ENCODE results near the gene MTMR3.
A peak's percentile ranks its signal among the peaks of the same experiment; 100 is the strongest.
"Not testable (repeated sequence)": the region's sequence is repeated elsewhere in the genome, so short reads cannot be mapped to it uniquely, and the experiment has no call there.

MTMR3 gene

DNA sequence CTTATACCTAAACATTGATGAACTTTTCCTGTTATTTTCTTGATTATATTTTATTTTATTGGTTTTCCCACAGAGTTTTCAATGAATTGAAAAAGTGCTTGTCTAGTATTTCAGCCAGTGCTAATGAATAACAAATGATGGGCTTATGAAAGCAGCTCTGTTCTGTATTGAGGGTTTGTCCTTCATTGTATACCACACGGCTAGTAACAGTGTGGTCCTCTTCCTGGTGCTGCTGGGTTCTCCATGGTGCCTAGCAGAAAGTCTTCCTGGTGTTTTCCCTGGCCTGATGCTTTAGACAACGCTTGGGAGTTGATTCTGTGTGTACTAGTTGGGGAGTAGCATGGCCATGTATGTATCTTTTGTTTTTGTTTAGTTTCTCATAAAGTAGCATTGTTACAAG, 89.1 kb downstream of the MTMR3 start:
- no peak for DNase-seq

GRCh38 chr22:29973269-29973668, 90.3 kb downstream of the MTMR3 start:
- DNase-seq, result no peak

GRCh38 chr22:29973680-29974079, 90.7 kb downstream of the MTMR3 start:
- DNase-seq, result not testable (repeated sequence)

DNA sequence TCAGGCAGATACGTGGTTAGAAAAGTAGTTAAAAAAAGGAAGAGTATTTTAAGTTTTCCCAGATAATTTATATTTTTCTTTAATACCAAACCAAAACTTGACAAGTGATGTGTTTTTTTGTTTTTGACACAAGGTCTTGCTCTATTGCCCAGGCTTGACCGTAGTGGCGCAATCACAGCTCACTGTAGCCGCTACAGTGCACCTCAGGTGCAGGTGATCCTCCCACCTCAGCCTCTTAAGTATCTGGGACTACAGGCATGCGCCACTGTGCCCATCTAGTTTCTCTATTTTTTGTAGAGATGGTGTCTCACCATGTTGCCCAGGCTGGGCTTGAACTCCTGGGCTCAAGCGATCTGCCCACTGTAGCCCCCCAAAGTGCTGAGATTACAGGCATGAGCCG, 92.5 kb downstream of the MTMR3 start:
- no peak for DNase-seq

GRCh38 chr22:29977107-29977506, 94.1 kb downstream of the MTMR3 start:
- no peak for DNase-seq

GRCh38 chr22:29979777-29980321, 96.9 kb downstream of the MTMR3 start:
- no peak for DNase-seq

DNA sequence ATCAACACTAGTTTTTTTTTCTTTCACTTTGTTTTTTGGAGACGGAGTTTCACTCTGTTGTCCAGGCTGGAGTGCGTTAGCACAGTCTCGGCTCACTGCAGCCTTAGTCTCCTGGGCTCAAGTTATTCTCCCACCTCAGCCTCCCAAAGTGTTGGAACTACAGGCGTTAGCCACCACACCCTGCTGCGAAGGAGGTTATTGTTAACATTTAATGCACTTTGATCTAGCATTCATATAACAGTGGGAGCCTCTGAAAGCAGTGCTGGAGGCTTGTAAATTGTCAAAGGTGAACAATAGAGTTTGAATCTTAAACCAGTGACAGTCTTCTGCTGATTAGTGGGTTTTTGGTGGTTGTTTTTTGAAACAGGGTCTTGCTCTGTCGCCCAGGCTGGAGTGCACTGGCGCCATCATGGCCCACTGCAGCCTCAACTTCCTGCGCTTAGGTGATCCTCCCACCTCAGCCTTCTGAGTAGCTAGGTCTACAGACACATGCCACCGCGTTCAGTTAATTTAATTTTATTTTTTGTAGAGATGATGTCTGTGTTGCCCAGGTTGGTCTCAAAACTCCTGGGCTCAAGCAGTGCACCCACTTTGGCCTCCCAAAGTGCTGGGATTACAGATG, 100.4 kb downstream of the MTMR3 start:
- no peak for DNase-seq

- no peak for DNase-seq
These were observed 102.9 kb downstream of the MTMR3 start for GRCh38 chr22:29985912-29986311.

- DNase-seq, result no peak
These were observed 104.2 kb downstream of the MTMR3 start for GRCh38 chr22:29987137-29987536.

- no peak for DNase-seq
These were observed 105.7 kb downstream of the MTMR3 start for GRCh38 chr22:29988719-29989118.

GRCh38 chr22:29989446-29989845, 106.5 kb downstream of the MTMR3 start:
- no peak for DNase-seq

DNA sequence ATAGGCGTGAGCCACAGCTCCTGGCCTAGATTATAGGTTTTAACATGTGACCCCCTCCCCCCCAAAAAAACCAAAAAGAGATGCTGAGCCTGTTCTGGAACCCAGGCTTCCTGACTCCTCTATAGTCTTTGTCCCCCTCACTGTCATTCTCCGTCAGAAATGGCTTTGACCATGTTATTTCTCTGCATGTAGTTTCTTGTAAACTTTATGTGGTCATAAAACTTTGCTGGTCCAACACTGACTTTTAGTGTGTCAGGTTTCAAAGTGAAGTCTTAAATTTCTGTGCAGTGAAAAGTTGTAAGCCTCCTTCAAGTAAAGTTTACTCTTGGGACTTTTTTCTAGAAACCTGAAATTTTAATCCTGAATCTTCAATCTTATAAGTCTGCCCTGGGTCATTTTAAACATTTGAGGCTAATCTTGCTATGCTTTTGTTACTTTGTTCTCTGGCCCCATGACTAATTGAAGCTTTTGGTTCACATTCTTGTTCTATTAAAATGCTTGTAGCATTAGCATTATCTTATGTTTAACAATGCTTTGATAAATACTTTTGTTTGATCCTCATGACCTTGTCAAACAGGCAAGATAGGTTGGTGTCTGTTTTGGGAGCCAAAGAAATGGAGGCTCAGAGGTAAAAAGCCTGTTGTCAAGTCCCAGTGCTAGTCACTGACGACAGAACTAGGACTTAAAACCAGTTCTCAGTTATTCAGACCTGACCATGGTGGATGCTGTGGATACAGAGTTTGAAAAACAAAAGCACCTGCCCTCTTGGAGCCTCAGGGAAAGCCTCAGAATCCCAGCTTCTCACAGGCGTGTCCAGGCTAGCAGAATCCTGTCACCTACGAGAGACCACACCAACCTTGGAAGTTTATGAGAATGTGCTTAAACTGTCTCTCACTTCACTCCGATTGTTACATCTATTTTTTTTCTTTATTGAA, 109.6 kb downstream of the MTMR3 start:
- no peak for DNase-seq

DNA sequence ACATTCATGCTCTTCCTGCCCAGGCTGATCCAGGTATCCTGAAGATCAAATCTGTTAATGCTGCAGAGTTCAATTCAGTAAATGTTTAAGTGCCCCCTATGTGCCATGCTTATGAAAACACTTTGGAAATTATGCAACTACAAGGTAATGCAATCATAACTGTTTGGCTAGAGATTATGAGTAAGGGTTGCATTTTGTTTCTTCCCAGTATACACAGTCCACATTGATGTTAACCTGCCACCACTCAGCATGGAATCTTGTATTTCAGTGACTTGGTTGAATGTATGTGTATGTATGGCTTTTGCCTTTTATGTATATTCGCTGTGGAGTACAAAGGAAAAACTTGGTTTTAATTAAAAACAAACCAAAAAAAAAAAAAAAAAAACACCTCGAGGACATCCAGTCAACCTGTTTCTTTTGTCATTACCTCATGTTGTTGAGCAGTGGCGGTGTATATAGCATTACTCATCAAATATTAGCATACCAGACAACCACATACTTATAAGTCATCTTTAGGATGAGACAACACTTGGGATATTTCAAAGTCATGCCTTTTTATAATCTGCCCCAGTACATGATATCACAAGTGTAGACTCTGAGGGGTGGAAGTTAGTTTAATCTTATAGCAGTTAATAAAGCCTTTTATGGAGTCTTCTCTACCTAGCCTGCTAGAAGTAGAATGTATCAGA, 111.2 kb downstream of the MTMR3 start:
- no peak for DNase-seq

- DNase-seq, result no peak
These were observed 112.0 kb downstream of the MTMR3 start for GRCh38 chr22:29994943-29995342.

- no peak for DNase-seq
These were observed 114.1 kb downstream of the MTMR3 start for GRCh38 chr22:29997107-29997506.

DNA sequence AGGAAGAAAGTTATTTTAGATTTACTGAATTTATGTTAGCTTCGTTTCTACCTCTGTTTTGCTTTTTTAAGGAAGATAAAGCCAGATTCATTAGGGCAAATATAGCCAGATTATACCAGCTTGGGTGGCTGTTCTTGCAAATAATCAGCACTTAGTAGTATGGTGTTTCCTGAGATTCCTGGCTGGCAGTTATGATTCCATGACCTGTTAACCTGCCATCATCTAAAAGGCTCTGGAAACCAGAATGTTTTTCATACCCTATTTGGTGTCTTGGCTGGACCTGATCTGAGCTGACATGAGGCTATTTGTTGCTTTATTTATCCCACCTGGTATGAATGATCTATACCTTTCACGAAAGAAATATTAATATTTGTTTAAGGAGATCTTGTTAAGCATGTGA, 114.5 kb downstream of the MTMR3 start:
- DNase-seq, result no peak

DNA sequence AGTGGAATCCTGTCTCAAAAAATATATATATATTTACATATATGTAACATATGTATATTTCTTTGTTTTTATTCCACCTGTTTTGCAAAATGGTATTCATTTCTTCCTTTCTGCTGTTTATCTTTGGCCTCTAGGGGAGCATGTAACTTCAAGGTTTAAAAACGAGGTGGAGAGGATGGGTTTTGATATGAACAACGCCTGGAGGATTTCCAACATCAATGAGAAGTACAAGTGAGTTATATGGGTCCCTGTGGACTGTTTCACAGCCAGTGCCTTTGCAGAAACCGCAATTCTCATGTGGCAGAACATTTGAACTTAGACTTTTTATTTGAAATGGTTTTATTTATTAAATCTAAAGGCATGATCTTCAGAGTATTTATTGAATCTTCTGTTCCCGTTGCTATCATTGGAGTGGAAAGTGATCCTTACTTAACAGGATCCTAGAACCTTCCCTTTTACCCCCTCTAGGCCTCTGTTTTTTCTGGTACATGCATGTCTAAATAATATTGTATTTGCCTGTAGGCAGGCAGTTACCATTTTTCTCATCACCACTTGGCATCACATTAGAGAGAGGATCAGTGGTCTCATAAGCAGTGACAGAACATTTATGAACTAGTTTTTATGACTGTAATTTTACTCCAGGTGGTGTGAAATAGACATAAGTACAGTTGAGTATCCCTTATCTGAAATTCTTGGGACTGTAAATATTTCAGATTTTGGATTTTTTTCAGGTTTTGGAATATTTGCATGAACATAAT, 115.8 kb downstream of the MTMR3 start:
- no peak for DNase-seq

DNA sequence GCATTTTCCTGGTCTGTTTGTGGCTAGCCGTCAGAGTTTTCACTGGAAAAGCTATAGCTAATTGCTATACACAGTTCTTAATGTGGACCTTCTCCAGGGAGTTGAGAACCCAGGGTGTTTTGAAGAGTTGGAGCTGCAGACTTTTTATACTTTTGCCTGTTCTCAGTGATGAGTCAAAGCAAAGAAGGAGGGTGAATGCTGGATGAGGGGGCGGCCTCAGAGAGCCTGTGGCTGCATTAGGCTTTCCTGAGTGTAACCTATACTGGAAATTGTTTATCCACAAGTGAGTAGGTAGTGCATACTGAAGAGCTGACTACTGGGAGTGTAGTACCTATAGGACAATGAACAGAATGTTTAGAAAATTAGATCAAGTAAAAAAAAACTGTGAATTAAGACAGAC, 117.6 kb downstream of the MTMR3 start:
- DNase-seq, result peak in 1 of 2 donors; percentile 15

- DNase-seq, result no peak
These were observed 118.5 kb downstream of the MTMR3 start for GRCh38 chr22:30001459-30001858.

GRCh38 chr22:30002861-30003486, 120.0 kb downstream of the MTMR3 start:
- no peak for DNase-seq

DNA sequence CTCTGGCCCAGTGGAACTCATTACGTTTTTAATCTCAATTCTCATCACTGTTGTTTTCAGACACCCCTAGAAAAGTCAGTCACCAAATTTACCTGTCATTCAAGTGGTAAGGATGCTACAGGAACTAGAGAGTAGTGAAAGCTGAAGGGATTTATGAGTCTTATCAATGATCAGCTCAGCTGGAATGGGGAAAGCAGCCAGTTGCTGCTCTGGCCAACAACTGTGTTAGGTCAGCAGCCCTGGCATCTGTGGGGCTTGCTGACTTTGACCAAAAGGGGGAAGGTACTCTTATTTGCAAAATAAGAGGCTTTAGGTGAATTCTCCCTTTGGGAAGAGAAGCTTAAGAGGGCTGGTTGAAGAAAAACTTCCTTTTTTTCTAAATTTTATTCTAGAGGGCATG, 121.1 kb downstream of the MTMR3 start:
- no peak for DNase-seq

DNA sequence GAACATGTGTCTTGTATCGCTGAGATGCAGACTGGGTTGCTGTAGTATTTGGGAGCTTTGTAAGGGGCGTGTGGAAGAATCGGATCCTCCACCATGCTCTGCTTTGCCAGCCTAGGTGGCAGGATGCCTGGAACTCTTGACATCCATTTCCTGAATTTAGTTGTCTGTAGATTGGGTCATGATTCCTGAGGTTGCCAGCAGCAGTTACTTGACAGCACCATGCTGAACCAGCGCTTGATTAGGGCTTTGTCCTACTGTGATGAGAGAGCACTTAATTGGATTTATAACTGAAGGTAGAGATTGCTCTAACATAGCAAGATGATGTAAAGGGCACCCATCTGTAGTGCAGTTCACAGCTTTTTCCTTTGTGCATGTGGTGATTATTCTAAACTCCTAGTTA, 121.7 kb downstream of the MTMR3 start:
- DNase-seq, result no peak
